ENCODE measurements around the gene TFRC. TPM values are rescaled to one million over a fixed set of nuclear protein-coding genes. Genes with fewer than 3 reads are reported as not detected.

TFRC gene
- total RNA-seq, 1 donor from 2014 or later: 106 TPM

- Histone ChIP-seq H3K36me3 (ENCODE audit: control insufficient read depth, insufficient read depth, low read length) (no peaks in the 10 kb centered on the region), H3K4me3 (ENCODE audit: low read depth, low read length) (no peak overlapping the region), H3K27me3 (ENCODE audit: control insufficient read depth, insufficient read depth, low read length) (no peaks in the 10 kb centered on the region)
- no peak for TF ChIP-seq CTCF (IDR thresholded peaks at IDR 0.05; ENCODE audit: insufficient read depth, low read length, severe bottlenecking)
- FAIRE-seq (peak; percentile 18), DNase-seq (ENCODE audit: low read depth) (peak; percentile 79)
Measured at GRCh38 chr3:196016485-196016884, 65.4 kb downstream of the TFRC start.

GRCh38 chr3:196016059-196016458, 65.8 kb downstream of the TFRC start:
- FAIRE-seq (no peak), DNase-seq (ENCODE audit: low read depth) (peak; percentile 33)

GRCh38 chr3:196013587-196014487, 68.1 kb downstream of the TFRC start:
- DNase-seq (ENCODE audit: low read depth) (no peak), FAIRE-seq (no peak)
- H3K36me3 ChIP-seq (ENCODE audit: control insufficient read depth, insufficient read depth, low read length): no peaks in the 10 kb centered on the region
- no peaks in the 10 kb centered on the region for H3K27me3 ChIP-seq (ENCODE audit: control insufficient read depth, insufficient read depth, low read length)
- no peak overlapping the region for H3K4me3 ChIP-seq (ENCODE audit: low read depth, low read length)
- TF ChIP-seq CTCF (IDR thresholded peaks at IDR 0.05; ENCODE audit: insufficient read depth, low read length, severe bottlenecking): no peak

More at GRCh38 chr3:196016059-196016458, 65.8 kb downstream of the TFRC start:
- H3K4me3 ChIP-seq (ENCODE audit: low read depth, low read length): no peak overlapping the region
- no peaks in the 10 kb centered on the region for H3K27me3 ChIP-seq (ENCODE audit: control insufficient read depth, insufficient read depth, low read length)
- no peak for TF ChIP-seq CTCF (IDR thresholded peaks at IDR 0.05; ENCODE audit: insufficient read depth, low read length, severe bottlenecking)
- H3K36me3 ChIP-seq (ENCODE audit: control insufficient read depth, insufficient read depth, low read length): no peaks in the 10 kb centered on the region

- FAIRE-seq (no peak), DNase-seq (ENCODE audit: low read depth) (no peak)
- no peak for TF ChIP-seq CTCF (IDR thresholded peaks at IDR 0.05; ENCODE audit: insufficient read depth, low read length, severe bottlenecking)
- Histone ChIP-seq H3K36me3 (ENCODE audit: control insufficient read depth, insufficient read depth, low read length) (no peaks in the 10 kb centered on the region), H3K4me3 (ENCODE audit: low read depth, low read length) (no peak overlapping the region), H3K27me3 (ENCODE audit: control insufficient read depth, insufficient read depth, low read length) (no peaks in the 10 kb centered on the region)
Measured at GRCh38 chr3:196012941-196013476, 68.9 kb downstream of the TFRC start.

- no peak for TF ChIP-seq CTCF (IDR thresholded peaks at IDR 0.05; ENCODE audit: insufficient read depth, low read length, severe bottlenecking)
- no peak for FAIRE-seq
- peak; percentile 77 for DNase-seq (ENCODE audit: low read depth)
Measured at GRCh38 chr3:196012481-196012880, 69.4 kb downstream of the TFRC start.

More at GRCh38 chr3:196012481-196012880, 69.4 kb downstream of the TFRC start:
- Histone ChIP-seq H3K36me3 (ENCODE audit: control insufficient read depth, insufficient read depth, low read length) (no peaks in the 10 kb centered on the region), H3K27me3 (ENCODE audit: control insufficient read depth, insufficient read depth, low read length) (no peaks in the 10 kb centered on the region), H3K4me3 (ENCODE audit: low read depth, low read length) (no peak overlapping the region)
